Activated gamma-delta T cell treated with Interleukin-2 at 50 U/mL for 16 hours (primary cell): ENCODE measurements around the gene ITGB2.

Experiments used
- DNase-seq: peaks from one replicate; pipeline ENCODE4 v3.0.0-alpha.2; 2020

The ITGB2 gene

GRCh38 chr21:44894687-44895302 lies 25.9 kb downstream of the ITGB2 start:
- DNase-seq, result no peak

- DNase-seq, result no peak
Measured at GRCh38 chr21:44893948-44894656, 26.6 kb downstream of the ITGB2 start.

- DNase-seq, result no peak
Measured at GRCh38 chr21:44893278-44893556, 27.5 kb downstream of the ITGB2 start.

- DNase-seq, result peak; percentile 80
Measured at GRCh38 chr21:44892536-44893277, 28.0 kb downstream of the ITGB2 start.

- DNase-seq, result no peak
Measured at GRCh38 chr21:44892095-44892494, 28.6 kb downstream of the ITGB2 start.

- DNase-seq, result no peak
Measured at GRCh38 chr21:44891631-44892031, 29.1 kb downstream of the ITGB2 start.

GRCh38 chr21:44890961-44891541 lies 29.6 kb downstream of the ITGB2 start:
- no peak for DNase-seq

GRCh38 chr21:44890338-44890931 lies 30.3 kb downstream of the ITGB2 start:
- no peak for DNase-seq

GRCh38 chr21:44889625-44890337 lies 30.9 kb downstream of the ITGB2 start:
- no peak for DNase-seq

- no peak for DNase-seq
Measured at GRCh38 chr21:44888581-44889550, 31.8 kb downstream of the ITGB2 start.

- DNase-seq, result no peak
Measured at GRCh38 chr21:44887807-44888580, 32.7 kb downstream of the ITGB2 start.

GRCh38 chr21:44887126-44887806 lies 33.4 kb downstream of the ITGB2 start:
- DNase-seq, result no peak

GRCh38 chr21:44886113-44887075 lies 34.3 kb downstream of the ITGB2 start:
- no peak for DNase-seq

GRCh38 chr21:44885615-44886014 lies 35.1 kb downstream of the ITGB2 start:
- no peak for DNase-seq

- no peak for DNase-seq
Measured at GRCh38 chr21:44884097-44884496, 36.6 kb downstream of the ITGB2 start.

GRCh38 chr21:44883250-44883649 lies 37.4 kb downstream of the ITGB2 start:
- DNase-seq, result no peak

- DNase-seq, result no peak
Measured at GRCh38 chr21:44881198-44881872, 39.4 kb downstream of the ITGB2 start.
